B cell (primary cell): ENCODE measurements around the gene NTRK2. TPM values are rescaled to one million over a fixed set of nuclear protein-coding genes. Genes with fewer than 3 reads are reported as not detected.

Source experiments
- ATAC-seq: fragments of 200-7000 bp; cut with Tn5 transposase; one replicate; pipeline ENCODE4 v1.10.0; 2021; ENCODE audit warnings: low read depth, mild to moderate bottlenecking, moderate number of reproducible peaks, moderate library complexity
- CTCF ChIA-PET: fragments of 350-600 bp; sonication (Branson Sonifier 250); formaldehyde crosslinking; loops from one replicate; lab custom pipeline; 2021; ENCODE audit warnings: antibody characterized with exemption, inconsistent platforms; lab: Charles Lee
- POLR2A ChIA-PET: fragments of 350-600 bp; sonication (Branson Sonifier 250); formaldehyde crosslinking; loops from one replicate; lab custom pipeline; 2021; ENCODE audit warnings: antibody characterized with exemption; lab: Charles Lee
- DNase-seq: peaks from one replicate; pipeline ENCODE4 v3.0.0; 2013
- H2AFZ ChIP-seq: 2 replicates; pipeline ENCODE4 v1.6.1; 2012; ENCODE audit warnings: mild to moderate bottlenecking, low read depth, low read length; ENCODE audit not compliant: insufficient read depth, poor library complexity, severe bottlenecking
- H3K27ac ChIP-seq, 2 donors: 1 replicate in 1 of 2; 2 replicates in 1 of 2; pipeline ENCODE4 v1.5.1; 2012 to 2013; ENCODE audit warnings: low read length in 2 of 2, mild to moderate bottlenecking in 2 of 2, moderate library complexity in 1 of 2
- H3K27me3 ChIP-seq, 4 experiments: fragments of 200-600 bp in 1 of 4; sonication (generic) in 1 of 4; replicated peaks in 1 of 4; 1 replicate in 2 of 4; 2 replicates in 2 of 4; pipeline versions ENCODE4 v1.6.1 to v1.7.0; 2013 to 2016; ENCODE audit warnings: low read length in 3 of 4, mild to moderate bottlenecking in 2 of 4, mixed read lengths in 1 of 4, moderate library complexity in 1 of 4; ENCODE audit not compliant: insufficient read depth in 4 of 4, control insufficient read depth in 3 of 4; ENCODE audit errors: control extremely low read depth in 1 of 4
- H3K36me3 ChIP-seq, 2 experiments: replicated peaks in 1 of 2; 1 replicate in 1 of 2; 2 replicates in 1 of 2; pipeline versions ENCODE4 v1.6.1 to v1.7.1; 2013; ENCODE audit warnings: low read length in 1 of 2; ENCODE audit not compliant: insufficient read depth in 2 of 2, control insufficient read depth in 1 of 2; ENCODE audit errors: control extremely low read depth in 1 of 2, extremely low read depth in 1 of 2
- H3K4me1 ChIP-seq, 2 donors: fragments of 200-600 bp in 1 of 2; sonication (generic) in 1 of 2; 1 replicate in 1 of 2; 2 replicates in 1 of 2; pipeline versions ENCODE4 v1.5.1 to v1.6.1; 2013 to 2017; ENCODE audit warnings: low read length in 2 of 2; ENCODE audit not compliant: control insufficient read depth in 2 of 2, insufficient read depth in 2 of 2
- H3K4me2 ChIP-seq: replicated peaks from 2 replicates; pipeline ENCODE3; 2012; ENCODE audit warnings: mild to moderate bottlenecking, low read depth, low read length; ENCODE audit not compliant: poor library complexity, severe bottlenecking
- H3K4me3 ChIP-seq, 5 experiments: fragments of 200-600 bp in 1 of 5; sonication (generic) in 1 of 5; 1 replicate in 3 of 5; 2 replicates in 2 of 5; pipeline versions ENCODE4 v1.5.1 to v1.7.0; 2011 to 2016; ENCODE audit warnings: low read length in 4 of 5, mild to moderate bottlenecking in 4 of 5, low read depth in 2 of 5, control low read depth in 1 of 5, moderate library complexity in 1 of 5; ENCODE audit not compliant: insufficient read depth in 1 of 5; ENCODE audit errors: control extremely low read depth in 1 of 5, extremely low read depth in 1 of 5
- H3K79me2 ChIP-seq: fragments of 200-600 bp; sonication (generic); one replicate; pipeline ENCODE4 v1.6.0; 2016; ENCODE audit warnings: low read length; ENCODE audit not compliant: control insufficient read depth, insufficient read depth
- H3K9ac ChIP-seq: fragments of 200-600 bp; sonication (generic); 2 replicates; pipeline ENCODE4 v1.6.1; 2017; ENCODE audit warnings: mild to moderate bottlenecking, low read length, moderate library complexity
- H3K9me3 ChIP-seq, 3 donors: one replicate each; pipeline versions ENCODE4 v1.6.1 to v1.7.1; 2013; ENCODE audit warnings: low read length in 2 of 3; ENCODE audit not compliant: control insufficient read depth in 2 of 3, insufficient read depth in 1 of 3; ENCODE audit errors: control extremely low read depth in 1 of 3
- H4K20me1 ChIP-seq: 2 replicates; pipeline ENCODE4 v1.6.0; 2012; ENCODE audit warnings: mild to moderate bottlenecking, low read length; ENCODE audit not compliant: insufficient read depth, control insufficient read depth, poor library complexity, severe bottlenecking
- H3K27ac Mint-ChIP-seq: one replicate; pipeline ENCODE4 v1.8.0; 2021; ENCODE audit warnings: mixed read lengths
- H3K27me3 Mint-ChIP-seq: one replicate; pipeline ENCODE4 v1.8.0; 2021; ENCODE audit warnings: mixed read lengths
- H3K4me1 Mint-ChIP-seq: one replicate; pipeline ENCODE4 v1.8.0; 2021; ENCODE audit warnings: mixed read lengths
- H3K4me3 Mint-ChIP-seq: one replicate; pipeline ENCODE4 v1.8.0; 2021; ENCODE audit warnings: mixed read lengths
- H3K9me3 Mint-ChIP-seq: one replicate; pipeline ENCODE4 v1.8.0; 2022; ENCODE audit warnings: mixed read lengths; ENCODE audit not compliant: insufficient read depth
- CTCF ChIP-seq: fragments of 200-600 bp; IDR thresholded peaks from one replicate; pipeline ENCODE4 v1.8.0; 2022; ENCODE audit warnings: antibody characterized with exemption, mild to moderate bottlenecking
- EZH2 ChIP-seq: IDR thresholded peaks from 2 replicates; pipeline ENCODE4 v1.6.1; 2012; ENCODE audit warnings: borderline replicate concordance, low read depth, mild to moderate bottlenecking, moderate library complexity, low read length; ENCODE audit not compliant: insufficient read depth, poor library complexity, severe bottlenecking
- WGBS: methylation state at CpG from one replicate; pipeline ENCODE4 v1.1.5; 2013; ENCODE audit warnings: missing lambda C conversion rate; ENCODE audit not compliant: insufficient coverage; 5-methylcytosine and 5-hydroxymethylcytosine counted together
- intact Hi-C: fragments of 100-400 bp; cut with micrococcal nuclease; formaldehyde crosslinking; loops from one replicate; pipeline ENCODE4 v1.10.0; 2022
- polyA plus RNA-seq: library from polyadenylated mRNA; depleted of rRNA; stranded (reverse); fragments of >200 nt; gene quantifications from 2 replicates; pipeline ENCODE4 v1.2.3, GENCODE V29; 2012
- total RNA-seq, 2 donors: library from RNA; stranded (reverse); fragments of 120-200 nt in 1 of 2; gene quantifications; 1 replicate in 1 of 2; 2 replicates in 1 of 2; pipeline versions ENCODE4 v1.2.3 to v1.2.4, GENCODE V29; 2013 to 2022

The NTRK2 gene
- total and polyA plus RNA-seq, 2 donors (not counting 1 experiment from before 2014, with no cell fraction given) = 0.03 to 0.10 TPM

DNA sequence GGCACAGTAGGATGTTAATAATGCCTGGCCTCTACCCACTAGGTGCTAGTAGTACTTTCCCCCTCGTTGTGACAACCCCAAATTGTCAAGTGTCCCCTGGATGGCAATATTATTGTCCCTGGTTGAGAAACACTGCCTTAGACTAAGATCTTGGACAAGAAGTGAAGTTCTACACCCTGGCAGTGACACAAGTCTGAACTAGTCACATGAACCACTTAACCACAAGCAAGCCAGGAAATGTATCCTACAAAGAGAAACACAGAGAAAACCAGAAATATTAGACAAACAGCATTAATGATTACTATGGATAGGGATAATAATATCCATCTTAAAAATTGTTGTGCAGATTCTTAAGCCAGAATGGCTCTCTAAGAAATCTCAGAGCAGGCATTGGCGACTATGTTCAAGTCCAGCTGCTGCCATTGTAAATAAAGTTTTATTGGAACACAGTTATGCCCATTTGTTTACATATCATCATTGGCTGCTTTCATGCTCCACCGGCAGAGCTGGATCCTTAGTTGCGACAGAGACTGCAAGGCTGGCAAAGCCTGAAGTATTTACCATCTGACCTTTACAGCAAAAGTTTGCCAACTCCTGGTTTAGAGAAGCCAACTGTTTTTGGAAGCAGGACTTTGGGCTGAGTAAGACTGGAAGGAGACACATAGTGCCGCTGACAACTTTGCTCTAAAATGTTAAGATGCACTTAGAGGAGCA, 80.8 kb downstream of the NTRK2 start:
- H2AFZ ChIP-seq = no peak overlapping the region
- no peaks in the 10 kb centered on the region for H3K9me3 Mint-ChIP-seq
- no peaks in the 10 kb centered on the region for H3K36me3 ChIP-seq
- H3K4me1 ChIP-seq = peaks cover 0 to 4% of the 10 kb centered on the region in 2 donors
- CTCF ChIA-PET = no interaction called here
- TF ChIP-seq CTCF (no peak), EZH2 (no peak)
- no peak for ATAC-seq
- H3K27ac Mint-ChIP-seq = no peak overlapping the region
- H3K27me3 ChIP-seq = no peaks in the 10 kb centered on the region
- H3K27ac ChIP-seq = no peak overlapping the region
- POLR2A ChIA-PET = no interaction called here
- no peaks in the 10 kb centered on the region for H3K79me2 ChIP-seq
- DNase-seq = no peak
- no peaks in the 10 kb centered on the region for H4K20me1 ChIP-seq
- no peak overlapping the region for H3K4me2 ChIP-seq
- H3K27me3 Mint-ChIP-seq = no peaks in the 10 kb centered on the region
- no peak overlapping the region for H3K9ac ChIP-seq
- 96% methylated on average over 3 of the region's 5 CpGs for WGBS
- intact Hi-C loops = no loop called here
- H3K9me3 ChIP-seq = no peaks in the 10 kb centered on the region
- no peak overlapping the region for H3K4me3 ChIP-seq
- H3K4me1 Mint-ChIP-seq = peaks cover 5% of the 10 kb centered on the region
- H3K4me3 Mint-ChIP-seq = no peak overlapping the region

DNA sequence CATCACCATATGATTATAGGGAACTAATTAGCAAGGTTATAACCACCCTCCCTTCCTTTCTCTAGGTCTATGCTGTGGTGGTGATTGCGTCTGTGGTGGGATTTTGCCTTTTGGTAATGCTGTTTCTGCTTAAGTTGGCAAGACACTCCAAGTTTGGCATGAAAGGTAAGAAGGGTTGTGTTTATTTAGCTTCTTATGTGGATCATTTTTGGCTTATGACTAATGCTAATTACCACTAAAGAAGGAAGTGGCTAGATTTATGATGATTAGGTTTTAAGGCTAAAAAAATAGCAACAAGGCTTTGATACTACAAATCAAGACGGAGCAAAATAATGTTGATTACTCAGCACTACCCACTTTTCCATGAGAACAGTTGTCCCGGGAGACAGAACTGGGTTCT, 82.4 kb downstream of the NTRK2 start:
- no peaks in the 10 kb centered on the region for H3K9me3 ChIP-seq
- Mint-ChIP-seq H3K9me3 (no peaks in the 10 kb centered on the region), H3K27me3 (no peaks in the 10 kb centered on the region), H3K4me1 (peaks cover 5% of the 10 kb centered on the region), H3K4me3 (no peak overlapping the region), H3K27ac (no peak overlapping the region)
- H3K36me3 ChIP-seq = no peaks in the 10 kb centered on the region
- H3K27me3 ChIP-seq = no peaks in the 10 kb centered on the region
- ChIA-PET CTCF (no interaction called here), POLR2A (no interaction called here)
- H3K79me2 ChIP-seq = no peaks in the 10 kb centered on the region
- intact Hi-C loops = no loop called here
- no peak overlapping the region for H3K4me3 ChIP-seq
- no CpG with 5 or more reads among the region's 3 CpGs for WGBS
- no peak overlapping the region for H3K27ac ChIP-seq
- no peak for ATAC-seq
- no peak overlapping the region for H2AFZ ChIP-seq
- TF ChIP-seq CTCF (no peak), EZH2 (no peak)
- H3K4me1 ChIP-seq = peaks cover 0 to 4% of the 10 kb centered on the region in 2 donors
- DNase-seq = no peak
- no peak overlapping the region for H3K9ac ChIP-seq
- no peak overlapping the region for H3K4me2 ChIP-seq
- no peaks in the 10 kb centered on the region for H4K20me1 ChIP-seq
